ENCODE results near the gene TKFC. TPM values are rescaled to one million over a fixed set of nuclear protein-coding genes. Genes with fewer than 3 reads are reported as not detected.

The TKFC gene
- total RNA-seq, 4 donors from 2014 or later, result 6.7 to 14.8 (median 11.8) TPM

GRCh38 chr11:61303725-61304124 lies 29.3 kb upstream of the TKFC start:
- TF ChIP-seq CTCF (IDR thresholded peaks at IDR 0.05 in 4 of 5, conservative IDR thresholded peaks at IDR 0.05 in 1 of 5) (no peak), POLR2A (IDR thresholded peaks at IDR 0.05) (no peak)
- no peaks in the 10 kb centered on the region for H3K9me3 ChIP-seq
- H3K36me3 ChIP-seq, result peaks cover 0 to 93% of the 10 kb centered on the region in 2 donors
- no peak overlapping the region for H3K27ac ChIP-seq
- intact Hi-C loops (cut with DNase I; ENCODE audit: low total_unique reads), result no loop called here
- no peak overlapping the region for H3K4me3 ChIP-seq
- DNase-seq (no peak), ATAC-seq (no peak)
- in situ Hi-C loops (cut with MboI; ENCODE audit: low sequenced_read_pairs in 4 of 4), result no loop called here
- H3K4me1 ChIP-seq, result no peaks in the 10 kb centered on the region
- no peaks in the 10 kb centered on the region for H3K27me3 ChIP-seq

GRCh38 chr11:61305417-61305816 lies 27.6 kb upstream of the TKFC start:
- H3K27me3 ChIP-seq, result no peaks in the 10 kb centered on the region
- peaks cover 3 to 95% of the 10 kb centered on the region in 2 donors for H3K36me3 ChIP-seq
- intact Hi-C loops (cut with DNase I; ENCODE audit: low total_unique reads), result no loop called here
- H3K4me1 ChIP-seq, result no peaks in the 10 kb centered on the region
- no peak overlapping the region for H3K4me3 ChIP-seq
- no peak for ATAC-seq
- no peaks in the 10 kb centered on the region for H3K9me3 ChIP-seq
- TF ChIP-seq CTCF (IDR thresholded peaks at IDR 0.05 in 4 of 5, conservative IDR thresholded peaks at IDR 0.05 in 1 of 5) (no peak), POLR2A (IDR thresholded peaks at IDR 0.05) (no peak)
- H3K27ac ChIP-seq, result no peak overlapping the region
- DNase-seq, result no peak
- in situ Hi-C loops (cut with MboI; ENCODE audit: low sequenced_read_pairs in 4 of 4), result no loop called here

GRCh38 chr11:61306221-61306620 lies 26.8 kb upstream of the TKFC start:
- peaks cover 3 to 95% of the 10 kb centered on the region in 2 donors for H3K36me3 ChIP-seq
- no peak overlapping the region for H3K27ac ChIP-seq
- no peak for ATAC-seq
- intact Hi-C loops (cut with DNase I; ENCODE audit: low total_unique reads) (no loop called here), in situ Hi-C loops (cut with MboI; ENCODE audit: low sequenced_read_pairs in 4 of 4) (no loop called here)
- no peaks in the 10 kb centered on the region for H3K9me3 ChIP-seq
- no peaks in the 10 kb centered on the region for H3K27me3 ChIP-seq
- H3K4me1 ChIP-seq, result no peaks in the 10 kb centered on the region
- TF ChIP-seq CTCF (IDR thresholded peaks at IDR 0.05 in 4 of 5, conservative IDR thresholded peaks at IDR 0.05 in 1 of 5) (no peak), POLR2A (IDR thresholded peaks at IDR 0.05) (no peak)
- no peak for DNase-seq
- H3K4me3 ChIP-seq, result no peak overlapping the region

- no peak for DNase-seq
- H3K4me3 ChIP-seq, result no peak overlapping the region
- no peak overlapping the region for H3K27ac ChIP-seq
- ATAC-seq, result no peak
- peaks cover 3 to 95% of the 10 kb centered on the region in 2 donors for H3K36me3 ChIP-seq
- in situ Hi-C loops (cut with MboI; ENCODE audit: low sequenced_read_pairs in 4 of 4) (no loop called here), intact Hi-C loops (cut with DNase I; ENCODE audit: low total_unique reads) (no loop called here)
- H3K4me1 ChIP-seq, result no peaks in the 10 kb centered on the region
- H3K27me3 ChIP-seq, result no peaks in the 10 kb centered on the region
- TF ChIP-seq POLR2A (IDR thresholded peaks at IDR 0.05) (no peak), CTCF (IDR thresholded peaks at IDR 0.05 in 4 of 5, conservative IDR thresholded peaks at IDR 0.05 in 1 of 5) (no peak)
- no peaks in the 10 kb centered on the region for H3K9me3 ChIP-seq
Observed at GRCh38 chr11:61307354-61307753, 25.7 kb upstream of the TKFC start.

DNA sequence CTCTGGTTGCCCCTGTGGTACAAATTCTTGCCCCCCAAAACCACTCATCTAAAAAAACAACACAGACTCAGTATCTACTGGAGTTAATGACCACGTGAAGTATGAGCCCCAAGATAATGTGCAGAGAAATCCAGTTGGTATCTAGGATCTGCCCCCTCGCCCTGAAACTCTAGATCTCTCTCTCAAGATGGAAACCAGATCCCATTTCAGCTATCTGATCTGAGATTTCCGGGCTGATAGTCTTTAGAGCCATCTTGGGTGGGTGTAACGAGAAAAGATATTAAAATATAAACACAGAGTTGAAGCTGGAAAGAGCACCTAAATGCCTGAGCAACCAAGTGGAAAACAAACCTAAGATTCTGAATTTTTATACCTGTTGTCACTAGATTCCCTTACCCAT lies 23.9 kb upstream of the TKFC start:
- intact Hi-C loops (cut with DNase I; ENCODE audit: low total_unique reads) (no loop called here), in situ Hi-C loops (cut with MboI; ENCODE audit: low sequenced_read_pairs in 4 of 4) (no loop called here)
- Histone ChIP-seq H3K4me1 (no peaks in the 10 kb centered on the region), H3K36me3 (peaks cover 3 to 98% of the 10 kb centered on the region in 2 donors), H3K27me3 (no peaks in the 10 kb centered on the region), H3K9me3 (no peaks in the 10 kb centered on the region), H3K4me3 (no peak overlapping the region), H3K27ac (no peak overlapping the region)
- TF ChIP-seq POLR2A (IDR thresholded peaks at IDR 0.05) (no peak), CTCF (IDR thresholded peaks at IDR 0.05 in 4 of 5, conservative IDR thresholded peaks at IDR 0.05 in 1 of 5) (no peak)
- DNase-seq, result no peak
- ATAC-seq, result no peak
